GM12891 (cell line): ENCODE measurements around the gene PIK3R2.

Experiments used
- DNase-seq: peaks from one replicate; pipeline ENCODE4 v3.0.0; 2011; ENCODE audit warnings: low spot score; ENCODE audit not compliant: insufficient read length
- FAIRE-seq: peaks from 2 replicates; lab custom pipeline; 2011; peaks lifted over from hg19 to GRCh38; lab: Jason Lieb, UNC
- PAX5 ChIP-seq: IDR thresholded peaks from 2 replicates; pipeline ENCODE4 v1.6.1; 2011; ENCODE audit warnings: low read length, moderate library complexity, mild to moderate bottlenecking; ENCODE audit not compliant: insufficient read depth, severe bottlenecking
- POLR2A ChIP-seq: IDR thresholded peaks from 2 replicates; pipeline ENCODE4 v1.6.1; 2011; ENCODE audit warnings: low read depth, low read length, control low read depth
- POLR2AphosphoS5 ChIP-seq: IDR thresholded peaks from 2 replicates; pipeline ENCODE4 v1.6.1; 2011; ENCODE audit warnings: low read depth, low read length, control low read depth
- POU2F2 ChIP-seq: IDR thresholded peaks from 2 replicates; pipeline ENCODE4 v1.6.1; 2011; ENCODE audit warnings: low read depth, mild to moderate bottlenecking, control low read depth, low read length, moderate library complexity
- SPI1 ChIP-seq: IDR thresholded peaks from 2 replicates; pipeline ENCODE4 v1.6.1; 2011; ENCODE audit warnings: low read depth, low read length, control low read depth
- TAF1 ChIP-seq: IDR thresholded peaks from 2 replicates; pipeline ENCODE4 v1.6.1; 2011; ENCODE audit warnings: low read depth, low read length, control low read depth

PIK3R2 gene

DNA sequence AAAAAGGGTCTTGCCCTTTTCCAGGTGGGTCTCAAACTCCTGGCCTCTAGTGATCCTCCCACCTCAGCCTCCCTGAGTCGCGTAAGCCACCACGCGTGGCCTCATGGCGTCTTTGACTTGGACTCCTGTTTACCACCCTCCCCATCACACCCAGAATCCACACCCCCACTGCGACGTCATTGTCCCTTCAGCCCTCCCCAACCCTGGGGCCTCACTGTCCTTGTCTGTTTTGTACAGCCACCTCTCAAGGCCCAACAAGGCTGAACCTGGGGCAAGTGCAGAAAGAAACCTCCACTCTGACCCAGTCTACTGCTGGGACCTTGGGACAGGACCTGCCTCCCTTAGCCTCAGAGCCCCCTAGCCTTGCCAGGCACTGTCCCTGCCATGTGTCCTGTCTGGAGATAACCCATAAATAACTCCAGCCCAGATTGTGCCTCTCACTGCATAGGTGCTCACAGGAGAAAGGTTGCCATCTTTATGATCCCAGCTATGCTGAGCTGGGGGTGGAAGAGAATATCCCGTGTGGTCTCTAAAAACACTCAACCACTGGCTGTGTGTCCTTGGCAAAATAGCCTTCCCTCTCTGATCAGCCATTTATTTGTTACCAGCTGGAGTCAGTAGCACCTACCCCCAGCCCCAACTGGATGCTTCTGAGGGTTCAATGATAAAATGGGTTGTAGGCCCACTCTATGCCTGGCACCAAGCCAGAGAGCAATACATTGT lies 18.8 kb downstream of the PIK3R2 start:
- DNase-seq = no peak
- TF ChIP-seq POU2F2 (no peak), POLR2A (no peak), TAF1 (no peak), PAX5 (no peak), SPI1 (no peak), POLR2AphosphoS5 (no peak)
- FAIRE-seq = peak; percentile 5

DNA sequence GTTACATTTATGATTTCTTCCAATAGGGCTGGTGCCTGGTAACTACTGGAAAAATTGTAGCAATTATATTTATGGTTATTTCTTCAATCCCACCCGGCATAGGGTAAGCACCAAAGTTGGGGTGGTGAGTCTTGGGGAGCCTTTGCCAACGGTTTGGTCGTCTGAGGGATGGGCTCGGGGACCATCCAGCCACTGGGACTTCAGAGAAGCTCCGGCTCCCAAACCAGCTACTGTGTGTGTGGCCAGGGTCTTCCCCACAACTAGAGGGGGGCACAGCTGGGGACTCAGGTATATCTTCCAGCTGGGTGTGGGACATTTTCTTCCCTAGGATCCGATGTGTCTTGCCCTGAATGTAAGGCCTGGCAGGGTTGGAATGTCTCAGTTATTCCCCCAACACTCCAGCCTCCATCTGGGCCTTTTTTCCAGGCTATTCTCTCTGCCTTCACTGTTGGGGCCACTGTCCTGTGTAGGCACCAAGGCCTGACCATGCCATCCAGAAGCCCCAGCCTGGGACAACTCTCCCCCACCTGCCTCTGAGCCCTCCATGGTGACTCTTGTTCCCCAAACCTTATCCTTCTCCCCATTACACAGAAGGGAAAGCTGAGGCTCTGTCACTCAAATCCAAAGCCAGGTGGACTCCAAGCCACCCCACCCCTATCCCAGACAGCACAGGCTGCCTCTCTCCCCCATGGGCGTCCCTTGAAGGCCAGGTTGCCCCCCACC lies 19.5 kb downstream of the PIK3R2 start:
- TF ChIP-seq POU2F2 (no peak), TAF1 (no peak), POLR2A (no peak), POLR2AphosphoS5 (no peak), SPI1 (no peak), PAX5 (no peak)
- FAIRE-seq (no peak), DNase-seq (no peak)

DNA sequence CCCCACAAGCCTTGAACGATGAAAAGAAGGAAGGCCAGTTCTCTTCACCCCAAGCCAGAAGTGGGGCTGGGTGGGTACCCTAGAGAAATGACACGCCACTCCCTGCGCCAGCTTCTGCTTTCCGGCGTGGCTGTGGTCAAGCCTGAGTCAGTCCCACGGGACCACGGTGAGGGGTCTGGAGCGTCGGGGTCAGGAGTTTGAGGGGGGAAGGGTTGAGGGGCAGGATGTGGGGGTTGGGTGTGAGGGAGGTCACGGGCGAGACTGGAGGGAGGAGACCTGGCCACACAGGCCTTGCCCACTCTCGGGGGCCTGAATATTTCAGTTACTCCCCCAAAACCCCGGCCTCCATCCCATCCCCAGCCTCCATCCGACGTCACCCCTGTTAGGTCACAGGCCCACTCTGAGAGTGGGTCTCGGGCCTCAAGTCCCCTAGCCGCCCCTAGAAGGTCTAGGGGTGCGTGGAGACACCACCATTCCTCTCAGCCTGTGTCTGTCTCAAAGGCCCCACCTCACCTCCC lies 20.1 kb downstream of the PIK3R2 start:
- no peak for FAIRE-seq
- no peak for DNase-seq

DNA sequence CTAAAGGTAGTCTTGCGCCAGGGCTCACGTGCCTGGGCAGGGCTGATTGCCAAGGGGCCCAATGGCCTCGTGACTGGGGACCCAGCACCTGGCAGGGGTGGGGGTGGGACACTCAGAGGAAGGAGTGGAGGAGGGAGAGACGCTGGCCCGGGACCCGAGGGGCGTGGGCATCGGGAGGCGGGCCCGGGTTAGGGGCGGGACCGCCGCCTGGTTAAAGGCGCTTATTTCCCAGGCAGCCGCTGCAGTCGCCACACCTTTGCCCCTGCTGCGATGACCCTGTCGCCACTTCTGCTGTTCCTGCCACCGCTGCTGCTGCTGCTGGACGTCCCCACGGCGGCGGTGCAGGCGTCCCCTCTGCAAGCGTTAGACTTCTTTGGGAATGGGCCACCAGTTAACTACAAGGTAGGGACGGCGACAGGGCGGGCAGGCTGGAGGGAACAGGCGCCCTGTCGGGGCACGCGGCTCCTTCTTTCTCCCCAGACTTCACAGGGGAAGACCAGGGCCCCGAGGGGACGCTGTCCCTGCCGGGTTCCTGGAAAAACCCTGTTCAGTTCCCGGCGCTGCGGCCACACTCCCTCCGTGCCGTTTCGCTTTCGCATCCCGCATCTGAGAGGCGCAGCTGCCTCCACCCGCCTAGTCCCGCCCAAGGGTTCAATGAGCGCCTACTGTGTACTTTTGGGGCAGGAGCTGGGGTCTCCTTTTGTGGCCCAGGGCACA lies 20.8 kb downstream of the PIK3R2 start, which contains the start of gene IFI30:
TSS of gene IFI30 (plus strand) at position 242 of the 717 bp plus-strand sequence. CDS start at position 271, 29 bp downstream.
- DNase-seq (peak; percentile 84), FAIRE-seq (peak; percentile 95)

More for the DNA sequence above, 20.1 kb downstream of the PIK3R2 start:
- TF ChIP-seq PAX5 (no peak), POLR2AphosphoS5 (no peak), POU2F2 (no peak), TAF1 (no peak), SPI1 (no peak), POLR2A (no peak)

DNA sequence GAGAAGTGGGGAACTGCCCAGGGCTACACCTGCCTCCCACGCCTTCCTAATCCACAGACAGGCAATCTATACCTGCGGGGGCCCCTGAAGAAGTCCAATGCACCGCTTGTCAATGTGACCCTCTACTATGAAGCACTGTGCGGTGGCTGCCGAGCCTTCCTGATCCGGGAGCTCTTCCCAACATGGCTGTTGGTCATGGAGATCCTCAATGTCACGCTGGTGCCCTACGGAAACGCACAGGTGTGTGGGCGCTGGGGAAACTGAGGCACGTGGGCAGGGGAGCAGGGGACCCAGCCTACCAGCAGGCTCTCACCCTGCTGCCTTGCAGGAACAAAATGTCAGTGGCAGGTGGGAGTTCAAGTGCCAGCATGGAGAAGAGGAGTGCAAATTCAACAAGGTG lies 22.0 kb downstream of the PIK3R2 start:
- TF ChIP-seq POLR2AphosphoS5 (no peak), TAF1 (no peak), SPI1 (0 out of 2 replicates have a peak, but pooled peaks have one; percentile 3), POLR2A (no peak), POU2F2 (no peak), PAX5 (no peak)
- DNase-seq = no peak
- FAIRE-seq = no peak

More for the DNA sequence above, 20.8 kb downstream of the PIK3R2 start, which contains the start of gene IFI30:
- no peak for TF ChIP-seq SPI1
- no peak for TF ChIP-seq POU2F2
- peak; percentile 66; the same call in 1 of the 2 replicates for TF ChIP-seq TAF1
- peak; percentile 78 for TF ChIP-seq POLR2AphosphoS5
- TF ChIP-seq PAX5 = no peak
- peak; percentile 70 for TF ChIP-seq POLR2A

DNA sequence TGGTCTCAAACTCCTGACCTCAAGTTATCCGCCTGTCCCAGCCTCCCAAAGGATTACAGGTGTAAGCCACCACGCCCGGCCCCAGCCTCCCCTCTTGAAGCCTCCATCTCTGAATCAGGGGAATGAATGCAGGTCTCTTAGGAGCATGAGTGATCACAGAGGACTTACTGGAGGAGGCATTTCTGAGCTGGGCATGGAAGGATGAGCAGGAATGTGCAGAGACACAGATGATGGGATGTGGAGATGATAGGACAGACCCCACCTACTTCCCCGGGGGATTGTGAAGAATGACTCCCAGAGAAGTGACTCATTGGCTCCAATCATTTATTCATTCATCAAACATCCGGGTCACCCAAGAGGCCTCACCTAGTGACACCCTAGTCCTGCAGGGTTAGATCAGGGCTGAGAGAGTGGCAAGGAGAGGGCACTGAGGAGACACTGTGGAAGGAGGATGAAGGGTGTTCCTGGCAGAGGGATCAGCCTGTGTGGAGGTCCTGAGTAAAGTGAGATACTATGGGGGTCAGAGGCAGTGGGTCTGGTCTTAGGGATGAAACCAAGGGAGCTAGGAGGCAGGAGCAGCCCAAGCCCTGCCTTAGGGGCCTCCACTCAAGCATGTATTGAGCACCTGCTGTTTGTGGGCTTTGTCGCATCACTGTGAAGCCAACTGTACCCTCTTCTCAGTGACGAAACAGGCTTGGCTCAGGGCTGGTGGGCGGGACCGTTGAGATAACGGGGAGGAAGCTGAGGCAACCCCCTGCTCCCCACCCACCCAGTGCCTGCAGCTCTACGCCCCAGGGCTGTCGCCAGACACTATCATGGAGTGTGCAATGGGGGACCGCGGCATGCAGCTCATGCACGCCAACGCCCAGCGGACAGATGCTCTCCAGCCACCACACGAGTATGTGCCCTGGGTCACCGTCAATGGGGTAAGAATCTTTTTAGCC lies 23.7 kb downstream of the PIK3R2 start:
- FAIRE-seq (peak; percentile 45), DNase-seq (no peak)
- TF ChIP-seq POLR2AphosphoS5 (no peak), SPI1 (no peak), PAX5 (no peak), TAF1 (no peak), POLR2A (no peak), POU2F2 (no peak)

DNA sequence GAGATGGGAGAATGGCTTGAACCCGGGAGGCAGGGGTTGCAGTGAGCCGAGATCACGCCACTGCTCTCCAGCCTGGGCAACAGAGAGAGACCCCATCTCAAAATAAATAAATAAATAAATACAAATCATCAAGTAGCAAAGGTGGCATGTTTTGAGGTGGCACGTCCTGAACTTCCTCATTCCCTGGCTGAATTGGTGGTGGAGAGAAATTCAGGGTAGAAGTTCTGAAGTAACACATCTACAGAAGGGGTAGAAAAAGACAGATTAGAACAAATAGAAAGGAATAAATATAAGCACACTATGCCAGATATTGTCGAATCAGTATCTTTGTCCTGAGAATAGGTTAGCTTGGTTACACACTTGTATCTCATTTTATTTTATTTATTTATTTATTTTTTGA lies 27.0 kb downstream of the PIK3R2 start:
- no peak for FAIRE-seq
- TF ChIP-seq POLR2AphosphoS5 (no peak), POLR2A (no peak), PAX5 (no peak), TAF1 (no peak), POU2F2 (no peak), SPI1 (no peak)
- DNase-seq = no peak
